Measurements from ENCODE around the gene UBE2N. TPM values are rescaled to one million over a fixed set of nuclear protein-coding genes. Genes with fewer than 3 reads are reported as not detected.

UBE2N gene
- total and polyA plus RNA-seq, 2 donors (not counting 3 experiments of a cell fraction or from before 2014, with no cell fraction given): 59.2 to 125 TPM

GRCh38 chr12:93426412-93426805, 15.3 kb downstream of the UBE2N start:
- Histone ChIP-seq H3K36me3 (ENCODE audit: control insufficient read depth in 2 of 2, extremely low read depth in 1 of 2, insufficient read depth in 2 of 2, low read length in 2 of 2) (no peaks in the 10 kb centered on the region), H3K4me3 (replicated peaks in 1 of 3; ENCODE audit: insufficient read depth in 1 of 3, low read depth in 1 of 3, low read length in 3 of 3) (no peak overlapping the region), H3K4me1 (ENCODE audit: control insufficient read depth, extremely low read depth, insufficient read depth, low read length) (peaks cover 2% of the 10 kb centered on the region), H4K20me1 (replicated peaks; ENCODE audit: control insufficient read depth, extremely low read depth, insufficient read depth, low read length) (peaks cover 17% of the 10 kb centered on the region), H3K4me2 (ENCODE audit: insufficient read depth, low read length) (no peak overlapping the region), H3K9ac (replicated peaks; ENCODE audit: extremely low read depth, insufficient read depth, low read length) (no peak overlapping the region), H3K9me3 (replicated peaks; ENCODE audit: control insufficient read depth, insufficient read depth, low read length) (no peaks in the 10 kb centered on the region), H3K27ac (ENCODE audit: insufficient read depth, low read depth, low read length) (no peak overlapping the region), H2AFZ (ENCODE audit: low read depth, low read length) (no peak overlapping the region), H3K79me2 (ENCODE audit: control insufficient read depth, insufficient read depth, low read length) (peaks cover 98% of the 10 kb centered on the region), H3K27me3 (ENCODE audit: control insufficient read depth in 2 of 2, insufficient read depth in 2 of 2, low read length in 2 of 2) (no peaks in the 10 kb centered on the region), H3K9me1 (replicated peaks; ENCODE audit: control insufficient read depth, extremely low read depth, insufficient read depth, low read length) (peaks cover 2% of the 10 kb centered on the region)
- dilution Hi-C loops (cut with MboI; ENCODE audit: extremely low pct_ligation_motif_present, low sequenced_read_pairs) (no loop called here), intact Hi-C loops (cut with micrococcal nuclease) (loop anchor here (10.0 kb wide), 1 partner anchor 852 kb away; no protein-coding TSS in a partner anchor)
- FAIRE-seq (no peak), DNase-seq (ENCODE audit: low read depth, low spot score) (peak; percentile 28)
- BruUV-seq (replicated peaks): no TSS peak
- ChIA-PET CTCF (interaction anchor here (0.6 to 1.8 kb wide), 5 partner anchors 11 to 676 kb away, joined by 3 to 6 read pairs (median 3); partner anchors contain the start of gene MRPL42), POLR2A (interaction anchor here (0.7 kb wide), 1 partner anchor 17 kb away, joined by 7 read pairs; no protein-coding TSS in a partner anchor)
- TF ChIP-seq POLR2AphosphoS5 (IDR thresholded peaks at IDR 0.05; ENCODE audit: insufficient read depth, low read depth, low read length): no peak
- TF ChIP-seq GATA2 (IDR thresholded peaks at IDR 0.05; ENCODE audit: insufficient read depth, insufficient read length, low read depth, low read length): no peak
- TF ChIP-seq JUN (IDR thresholded peaks at IDR 0.05; ENCODE audit: borderline replicate concordance, insufficient read depth, insufficient read length, low read depth): no peak
- TF ChIP-seq MAX (IDR thresholded peaks at IDR 0.05; ENCODE audit: insufficient read depth, insufficient read length): no peak
- no peak for TF ChIP-seq EZH2 (IDR thresholded peaks at IDR 0.05; ENCODE audit: borderline replicate concordance, low read depth, low read length, severe bottlenecking)
- no peak for TF ChIP-seq MYC (IDR thresholded peaks at IDR 0.05; ENCODE audit: low read depth, low read length)
- no peak for TF ChIP-seq POLR2A (IDR thresholded peaks at IDR 0.05; ENCODE audit: low read depth, low read length)
- TF ChIP-seq CTCF (IDR thresholded peaks at IDR 0.05; ENCODE audit: extremely low read depth in 1 of 2, insufficient read depth in 1 of 2, low read depth in 1 of 2, low read length in 2 of 2): no peak
- no peak for TF ChIP-seq FOS (IDR thresholded peaks at IDR 0.05; ENCODE audit: borderline replicate concordance, insufficient read depth, low read length)

Measured in endothelial cell of umbilical vein (primary cell).